ENCODE results near the gene IMMP2L.
"Not testable (repeated sequence)": the region's sequence is repeated elsewhere in the genome, so short reads cannot be mapped to it uniquely, and the experiment has no call there.

IMMP2L gene

DNA sequence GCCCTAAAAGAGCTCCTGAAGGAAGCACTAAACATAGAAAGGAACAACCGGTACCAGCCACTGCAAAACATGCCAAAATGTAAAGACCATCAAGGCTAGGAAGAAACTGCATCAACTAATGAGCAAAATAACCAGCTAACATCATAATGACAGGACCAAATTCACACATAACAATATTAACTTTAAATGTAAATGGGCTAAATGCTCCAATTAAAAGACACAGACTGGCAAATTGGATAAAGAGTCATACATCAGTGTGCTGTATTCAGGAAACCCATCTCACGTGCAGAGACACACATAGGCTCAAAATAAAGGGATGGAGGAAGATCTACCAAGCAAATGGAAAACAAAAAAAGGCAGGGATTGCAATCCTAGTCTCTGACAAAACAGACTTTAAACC lies 60.5 kb downstream of the IMMP2L start:
- DNase-seq, result not testable (repeated sequence)

DNA sequence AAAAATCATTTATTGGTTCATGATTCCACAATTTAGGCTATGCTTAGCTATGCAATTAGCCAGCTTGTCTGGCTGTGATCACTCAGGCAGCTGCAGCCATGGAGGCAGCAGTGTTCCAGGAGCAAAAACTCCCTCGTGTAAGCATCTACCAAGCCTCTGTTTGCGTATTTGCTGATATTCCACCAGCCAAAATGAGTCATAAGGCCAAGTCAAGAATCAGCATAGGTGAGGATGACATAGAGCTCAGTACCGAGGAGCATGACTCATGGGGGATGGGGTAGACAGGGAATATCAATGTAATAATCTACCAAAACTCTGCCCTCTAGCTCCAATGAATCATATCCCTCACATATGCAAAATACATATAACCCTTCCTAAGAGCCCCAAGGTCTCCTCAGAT lies 63.3 kb downstream of the IMMP2L start:
- DNase-seq, result no peak

DNA sequence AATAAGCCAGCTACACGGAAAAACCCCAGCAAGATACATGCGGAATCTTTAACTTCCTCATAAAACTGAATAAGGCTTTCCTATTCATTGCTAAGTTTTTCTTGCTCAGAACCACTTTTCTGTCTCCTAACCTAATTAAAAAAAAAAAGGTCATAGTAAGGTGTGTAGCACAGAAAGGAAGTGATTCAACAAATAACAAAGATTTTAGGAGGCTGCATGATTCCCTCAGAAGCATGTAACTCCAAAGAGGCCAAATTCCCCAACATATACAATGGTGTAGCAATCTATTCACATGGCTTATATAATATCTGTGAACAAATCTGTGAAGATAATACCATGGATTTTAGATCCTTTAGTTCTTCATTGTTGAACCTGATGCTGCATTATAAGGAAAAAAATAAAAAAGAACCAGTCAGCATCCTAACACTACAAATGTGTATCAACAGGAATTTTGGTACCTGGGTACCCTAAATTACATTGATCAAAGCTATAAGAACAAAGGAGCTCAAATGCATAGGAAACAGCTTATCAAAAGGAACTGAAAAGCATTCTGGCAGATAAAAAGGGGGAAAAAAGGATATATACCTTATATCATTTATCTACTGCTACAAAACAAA lies 63.8 kb downstream of the IMMP2L start:
- no peak for DNase-seq

DNA sequence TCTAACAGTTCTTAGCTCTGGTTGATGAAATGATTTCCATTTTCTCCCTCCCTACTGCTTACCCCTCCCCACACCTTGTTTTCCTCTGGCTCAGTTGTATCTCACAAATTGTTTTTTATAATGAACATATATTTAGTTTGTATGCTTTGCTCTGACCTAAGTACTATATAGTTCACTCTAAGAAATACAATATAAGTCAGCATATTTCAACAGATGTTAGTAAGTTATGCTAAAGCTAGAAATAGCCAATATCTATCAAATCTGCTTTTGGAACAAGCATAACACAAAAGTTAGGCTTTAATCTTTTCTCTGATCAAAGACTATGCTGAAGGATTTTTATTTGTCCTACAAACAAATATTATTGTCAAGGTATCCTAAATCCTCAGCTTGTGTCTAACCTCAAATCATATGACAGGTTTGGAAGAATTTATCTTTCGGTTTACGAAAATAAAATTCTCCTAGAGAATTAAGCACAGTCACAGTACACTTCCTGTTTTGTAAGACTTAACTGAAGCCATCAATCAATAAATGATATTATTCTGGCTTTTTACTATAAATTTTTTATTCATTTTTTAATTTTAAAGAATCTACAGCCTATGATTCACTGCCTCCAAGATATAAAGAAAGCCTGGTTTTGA lies 67.0 kb downstream of the IMMP2L start:
- no peak for DNase-seq

DNA sequence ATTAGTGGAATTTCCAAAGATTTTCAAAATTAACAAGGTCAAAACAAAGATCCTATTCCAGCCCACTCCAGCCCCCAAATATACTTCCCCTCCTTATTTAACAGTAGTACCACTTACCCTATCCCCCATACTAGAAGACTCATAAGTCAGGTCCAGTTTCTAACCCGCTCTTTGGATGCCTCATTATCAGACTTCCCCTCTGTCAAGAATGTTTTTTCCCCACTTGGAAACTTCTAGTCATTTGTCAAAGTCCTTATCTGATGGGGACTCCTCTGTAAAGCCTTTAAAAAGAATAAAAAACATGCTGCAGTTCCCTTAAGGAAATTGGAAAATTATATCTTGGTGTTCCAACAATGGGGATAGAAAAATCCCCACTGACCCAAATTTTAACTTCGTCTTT lies 70.1 kb downstream of the IMMP2L start:
- DNase-seq, result no peak

DNA sequence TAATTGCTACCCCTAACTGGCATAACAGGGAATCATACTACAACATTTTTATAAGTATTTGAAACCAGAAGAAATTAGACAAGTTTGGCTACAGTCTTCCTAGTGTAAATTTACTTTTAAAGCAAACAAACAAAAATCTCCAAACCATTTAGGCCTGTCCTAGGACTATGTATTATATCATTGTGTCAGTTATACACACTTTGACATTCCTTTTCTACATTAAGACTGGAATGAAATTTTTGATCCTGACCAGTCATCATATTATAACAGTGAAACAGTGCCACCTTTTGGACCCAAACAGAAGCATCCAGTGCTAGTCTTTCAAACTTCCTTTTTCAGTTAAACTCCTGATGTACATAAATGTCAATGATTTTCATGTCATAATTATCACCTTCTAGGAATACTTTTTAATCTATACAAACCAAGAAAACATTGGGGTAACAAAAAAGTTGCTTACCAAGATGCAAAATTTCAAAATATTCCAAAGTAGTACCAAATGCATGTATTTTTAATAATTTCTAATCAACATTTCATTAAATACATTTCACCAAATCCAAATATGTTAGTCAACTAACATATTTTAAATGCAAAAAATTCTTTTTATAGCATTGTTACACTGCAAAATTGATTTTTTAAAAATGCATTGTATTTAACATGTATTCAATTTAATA lies 75.7 kb downstream of the IMMP2L start:
- DNase-seq, result no peak

DNA sequence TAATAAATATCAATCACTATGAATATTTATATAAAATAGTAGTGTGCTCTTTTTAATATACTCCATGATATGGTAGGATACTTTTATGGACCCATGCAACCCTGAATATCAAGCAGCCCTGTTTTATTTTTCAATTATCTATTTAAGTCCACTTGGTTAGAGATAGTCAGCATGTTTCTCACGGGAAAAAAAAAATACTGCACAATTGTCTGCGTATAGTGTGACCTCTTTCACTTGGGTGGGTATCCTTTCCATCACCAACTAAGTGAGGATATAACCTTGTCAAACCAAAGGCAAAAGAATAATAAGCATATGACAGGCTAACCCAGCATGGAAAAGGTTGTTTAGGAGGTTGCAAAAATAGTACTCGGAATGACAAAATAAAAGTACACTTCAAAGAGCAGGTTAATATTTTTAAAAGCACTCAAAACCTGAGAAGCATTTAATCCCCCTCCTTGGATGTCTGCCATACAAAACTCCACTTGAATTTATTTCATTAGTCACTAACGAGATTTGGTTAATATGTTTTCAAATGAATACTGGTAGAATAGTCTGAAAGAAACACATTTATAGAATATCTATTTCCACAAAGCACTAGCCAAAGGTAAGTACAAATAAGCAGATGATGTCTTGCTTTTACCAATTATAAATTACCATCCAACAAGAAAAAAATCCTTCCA lies 76.5 kb downstream of the IMMP2L start:
- DNase-seq, result no peak

DNA sequence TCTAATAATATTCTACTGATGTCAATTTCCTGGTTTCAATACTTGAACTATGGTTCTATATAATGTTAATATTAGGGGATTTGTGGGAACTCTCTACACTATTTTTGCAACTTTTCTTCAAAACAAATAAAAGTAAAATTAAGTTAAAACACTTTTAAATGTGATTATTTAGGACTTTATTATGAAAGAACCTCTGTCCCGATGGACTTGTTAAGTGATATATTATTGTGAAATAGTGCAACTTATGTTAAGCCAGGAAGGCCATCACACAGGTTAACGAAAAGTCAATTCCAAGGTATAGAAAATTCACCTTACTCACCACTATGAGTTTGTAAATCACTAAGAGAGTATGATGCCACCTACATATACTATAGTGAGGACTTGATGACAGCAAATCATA lies 79.2 kb downstream of the IMMP2L start:
- DNase-seq, result no peak

DNA sequence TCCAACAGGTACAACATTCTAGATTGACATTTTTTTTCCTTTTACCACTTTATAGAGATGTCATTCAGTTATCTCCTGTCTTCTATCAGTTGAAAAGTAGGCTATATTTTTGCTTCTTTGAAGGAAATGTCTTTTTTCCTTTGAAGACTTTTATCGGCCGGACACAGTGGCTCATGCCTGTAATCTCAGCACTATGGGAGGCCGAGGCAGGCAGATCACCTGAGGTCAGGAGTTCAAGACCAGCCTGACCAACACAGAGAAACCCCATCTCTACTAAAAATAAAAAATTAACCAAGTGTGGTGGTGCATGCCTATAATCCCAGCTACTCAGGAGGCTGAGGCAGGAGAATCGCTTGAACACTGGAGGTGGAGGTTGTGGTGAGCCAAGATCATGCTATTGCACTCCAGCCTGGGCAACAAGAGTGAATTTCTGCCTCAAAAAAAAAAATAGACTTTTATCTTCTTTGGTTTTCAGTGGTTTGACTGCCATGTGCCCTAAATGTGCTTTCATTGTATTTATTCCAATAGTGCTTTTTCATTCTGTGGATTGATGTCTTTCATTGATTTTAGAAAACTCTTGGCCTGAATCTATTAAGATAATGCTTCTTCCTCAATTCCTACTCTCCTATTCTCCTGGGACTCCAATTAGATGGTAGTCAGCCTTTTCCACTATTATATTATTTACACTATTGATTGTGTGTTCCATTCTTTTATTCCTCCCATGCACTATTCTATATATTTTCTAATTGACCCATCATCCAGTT lies 84.6 kb downstream of the IMMP2L start:
- DNase-seq, result no peak

DNA sequence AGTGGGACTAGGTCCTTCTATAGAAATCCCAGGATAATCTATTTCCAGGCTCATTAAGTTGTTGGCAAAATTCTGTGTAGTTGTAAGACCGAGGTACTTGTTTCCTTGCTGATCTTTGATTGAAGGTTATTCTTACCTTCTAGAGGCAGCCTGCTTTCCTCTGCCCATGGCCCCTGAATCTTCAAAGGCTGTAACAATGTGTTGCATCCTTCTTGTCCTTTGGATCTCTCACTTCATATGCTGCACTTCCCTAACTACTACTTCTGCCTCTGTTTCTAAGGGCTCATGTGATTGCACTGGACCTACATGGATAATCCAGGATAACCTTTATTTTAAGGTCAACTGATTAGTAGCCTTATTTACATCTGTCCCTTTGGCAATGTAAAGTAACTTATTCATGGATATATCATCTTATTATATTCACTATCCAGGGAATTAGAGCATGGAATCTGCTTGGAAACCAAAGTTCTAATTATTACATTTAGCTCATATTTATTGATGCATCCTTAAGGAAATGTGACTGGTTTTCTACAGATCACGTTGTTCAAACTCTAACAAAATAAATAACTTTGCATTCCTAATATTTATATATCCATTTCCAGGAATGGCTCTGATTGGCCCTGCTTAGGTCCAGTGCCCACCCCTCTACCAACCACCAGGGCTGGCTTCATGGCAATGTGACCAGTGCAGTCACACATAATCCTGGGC lies 85.6 kb downstream of the IMMP2L start:
- no peak for DNase-seq

DNA sequence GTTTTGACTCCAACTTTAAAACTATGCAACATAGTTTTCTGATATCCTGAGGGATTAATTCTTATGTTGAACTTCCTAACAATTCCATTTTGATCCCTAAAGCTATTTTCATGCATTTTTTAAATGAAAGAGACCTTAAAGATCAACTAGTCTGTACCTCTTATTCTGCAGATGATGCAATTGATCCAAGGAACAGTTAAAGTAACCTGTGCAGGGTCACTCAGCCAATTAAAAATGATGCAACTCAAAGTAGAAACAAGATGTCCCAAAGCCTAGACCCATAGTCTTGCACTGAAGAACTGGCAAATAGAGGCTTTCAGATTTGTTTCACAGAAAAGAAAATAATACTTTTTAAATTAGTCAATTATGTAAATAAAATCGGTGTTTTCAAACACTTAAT lies 86.3 kb downstream of the IMMP2L start:
- DNase-seq, result no peak

DNA sequence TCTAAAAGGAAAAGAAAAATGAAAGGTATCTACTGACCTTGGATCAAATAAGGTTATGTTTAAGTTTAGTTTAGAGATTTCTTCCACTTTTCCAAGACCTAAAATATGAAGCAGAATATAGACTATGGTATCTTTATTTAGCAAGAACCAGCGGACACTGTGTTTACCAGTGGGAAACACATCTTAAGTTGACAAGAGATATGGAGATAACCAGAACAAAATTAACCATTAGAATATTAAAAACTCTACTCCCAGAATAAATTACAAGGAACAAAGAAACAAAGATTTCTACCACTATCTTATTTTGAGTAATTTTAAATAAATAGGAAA lies 86.9 kb downstream of the IMMP2L start:
- DNase-seq, result no peak

DNA sequence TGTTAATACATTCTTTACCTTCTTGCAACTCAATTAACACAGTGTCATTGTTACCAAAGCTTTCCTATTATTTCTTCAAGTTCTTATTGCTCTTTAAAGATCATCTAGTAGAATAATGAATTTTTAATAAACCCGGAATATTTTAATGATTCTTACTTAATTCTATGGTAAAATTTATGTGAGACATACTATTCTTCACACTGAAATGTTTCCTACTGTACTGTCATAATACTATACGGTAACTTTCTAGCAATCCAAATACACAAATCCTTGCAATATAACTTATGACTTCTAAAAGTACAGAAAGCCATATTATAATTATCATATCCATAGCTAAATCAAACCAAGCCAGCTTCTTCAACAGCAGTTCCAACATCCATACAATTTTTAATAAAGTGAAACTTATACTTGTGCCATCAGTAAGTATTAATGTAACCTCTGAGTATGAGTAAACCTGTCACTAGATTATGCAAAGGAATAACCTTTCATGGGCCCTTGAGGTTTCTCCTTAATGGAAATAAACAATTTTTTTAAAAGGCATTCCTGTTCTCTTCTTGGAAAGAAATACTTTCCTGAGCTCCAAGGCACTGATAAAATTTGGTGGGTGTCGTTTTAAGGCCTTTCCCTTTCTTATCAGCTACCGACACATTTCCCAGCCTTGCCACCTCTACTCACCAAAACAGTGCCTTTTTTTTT lies 87.4 kb downstream of the IMMP2L start:
- no peak for DNase-seq

DNA sequence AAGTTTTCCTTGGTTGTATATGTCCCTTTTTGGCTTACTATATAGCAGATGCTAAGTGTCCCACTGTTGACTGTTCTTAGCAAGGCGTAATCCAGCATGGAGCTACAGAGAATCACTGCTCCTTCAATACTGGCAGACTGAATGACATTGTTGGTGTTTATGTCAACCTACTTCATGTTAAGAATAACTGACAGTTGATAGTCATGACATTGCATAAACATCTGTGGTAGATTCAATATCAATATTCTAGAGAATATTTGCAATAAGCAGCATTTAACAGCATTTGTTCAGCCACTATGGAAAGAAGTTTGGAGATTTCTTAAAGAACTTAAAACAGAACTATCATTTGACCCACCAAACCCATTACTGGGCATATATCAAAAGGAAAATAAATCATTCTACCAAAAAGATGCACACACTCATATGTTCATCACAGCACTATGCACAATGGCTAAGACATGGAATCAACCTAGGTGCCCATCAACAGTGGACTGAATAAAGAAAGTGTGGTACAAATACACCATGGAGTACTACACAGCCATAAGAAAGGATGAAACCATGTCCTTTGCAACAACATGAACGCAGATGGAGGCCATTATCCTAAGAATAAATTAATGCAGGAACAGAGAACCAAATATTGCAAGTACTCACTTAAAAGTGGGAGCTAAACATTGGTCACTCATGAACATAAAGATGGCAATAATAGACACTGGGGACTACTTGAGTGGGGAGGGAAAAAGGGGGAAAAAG lies 88.7 kb downstream of the IMMP2L start:
- no peak for DNase-seq

DNA sequence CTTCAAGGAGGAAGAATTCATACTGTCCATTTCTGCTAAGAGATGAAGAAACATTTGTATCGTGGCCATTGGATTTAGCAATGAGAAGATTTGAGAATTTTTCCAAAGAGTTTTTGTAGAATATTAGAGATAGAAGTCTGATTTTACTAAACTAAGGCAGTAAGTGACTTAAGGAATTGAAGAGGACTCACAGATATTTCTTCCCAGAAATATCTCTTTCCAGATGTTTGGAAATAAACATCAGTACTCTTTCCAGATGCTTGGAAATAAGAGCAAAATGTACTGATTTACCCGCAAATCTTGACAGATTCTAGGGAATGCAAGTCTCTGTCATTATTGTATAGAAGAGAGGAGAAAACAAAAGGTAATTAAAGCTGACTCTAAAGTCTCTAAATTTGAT lies 91.3 kb downstream of the IMMP2L start:
- DNase-seq, result no peak

DNA sequence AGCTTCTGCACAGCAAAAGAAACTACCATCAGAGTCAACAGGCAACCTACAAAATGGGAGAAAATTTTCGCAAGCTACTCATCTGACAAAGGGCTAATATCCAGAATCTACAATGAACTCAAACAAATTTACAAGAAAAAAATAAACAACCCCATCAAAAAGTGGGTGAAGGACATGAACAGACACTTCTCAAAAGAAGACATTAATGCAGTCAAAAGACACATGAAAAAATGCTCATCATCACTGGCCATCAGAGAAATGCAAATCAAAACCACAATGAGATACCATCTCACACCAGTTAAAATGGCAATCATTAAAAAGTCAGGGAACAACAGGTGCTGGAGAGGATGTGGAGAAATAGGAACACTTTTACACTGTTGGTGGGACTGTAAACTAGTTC lies 92.4 kb downstream of the IMMP2L start:
- DNase-seq, result not testable (repeated sequence)

DNA sequence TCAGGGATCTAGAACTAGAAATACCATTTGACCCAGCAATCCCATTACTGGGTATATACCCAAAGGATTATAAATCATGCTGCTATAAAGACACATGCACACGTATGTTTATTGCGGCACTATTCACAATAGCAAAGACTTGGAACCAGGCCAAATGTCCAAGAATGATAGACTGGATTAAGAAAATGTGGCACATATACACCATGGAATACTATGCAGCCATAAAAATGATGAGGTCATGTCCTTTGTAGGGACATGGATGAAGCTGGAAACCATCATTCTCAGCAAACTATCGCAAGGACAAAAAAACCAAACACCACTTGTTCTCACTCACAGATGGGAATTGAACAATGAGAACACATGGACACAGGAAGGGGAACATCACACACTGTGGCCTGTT lies 96.5 kb downstream of the IMMP2L start:
- DNase-seq, result not testable (repeated sequence)

DNA sequence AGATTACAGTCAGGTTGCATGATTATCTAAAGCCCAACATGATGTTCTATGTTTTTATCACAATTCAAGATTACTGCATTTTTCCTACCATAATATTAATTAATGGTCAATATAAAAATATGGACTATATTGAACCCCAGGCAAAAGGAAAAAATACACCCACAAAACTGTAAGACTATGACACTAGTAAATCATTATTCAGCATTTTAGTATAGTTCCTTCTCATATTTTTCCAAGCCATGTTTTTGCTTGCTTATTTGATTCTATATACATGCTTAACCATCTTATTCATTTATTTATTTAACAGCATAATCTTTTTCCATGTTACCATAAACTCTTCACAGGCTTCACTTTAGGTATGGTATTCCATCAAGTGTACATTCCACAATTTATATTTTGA lies 101.6 kb downstream of the IMMP2L start:
- no peak for DNase-seq

DNA sequence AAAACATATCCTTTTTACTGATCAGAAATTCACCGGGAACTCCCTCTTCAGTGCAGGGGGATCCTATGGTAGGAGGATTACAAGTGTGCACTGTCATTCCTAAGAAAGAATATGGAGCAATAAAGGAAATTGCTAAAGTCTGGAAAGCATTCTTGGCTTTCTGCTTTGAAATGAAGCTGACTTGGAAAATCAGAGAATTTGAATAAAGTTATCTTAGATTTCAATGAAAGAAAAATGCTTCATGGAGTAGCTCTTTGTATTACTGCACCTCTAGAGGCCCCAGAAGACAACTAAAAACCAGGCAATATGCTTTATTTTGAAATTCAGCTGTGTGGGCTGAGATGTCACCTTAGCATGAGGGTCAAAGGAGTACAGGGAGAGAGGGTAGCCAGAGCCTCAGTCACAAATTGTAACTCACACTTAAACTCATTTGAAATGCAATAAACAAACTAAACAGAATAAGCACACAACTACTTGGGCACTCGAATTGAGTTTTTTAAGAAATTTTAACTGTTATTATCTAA lies 102.5 kb downstream of the IMMP2L start:
- DNase-seq, result no peak

DNA sequence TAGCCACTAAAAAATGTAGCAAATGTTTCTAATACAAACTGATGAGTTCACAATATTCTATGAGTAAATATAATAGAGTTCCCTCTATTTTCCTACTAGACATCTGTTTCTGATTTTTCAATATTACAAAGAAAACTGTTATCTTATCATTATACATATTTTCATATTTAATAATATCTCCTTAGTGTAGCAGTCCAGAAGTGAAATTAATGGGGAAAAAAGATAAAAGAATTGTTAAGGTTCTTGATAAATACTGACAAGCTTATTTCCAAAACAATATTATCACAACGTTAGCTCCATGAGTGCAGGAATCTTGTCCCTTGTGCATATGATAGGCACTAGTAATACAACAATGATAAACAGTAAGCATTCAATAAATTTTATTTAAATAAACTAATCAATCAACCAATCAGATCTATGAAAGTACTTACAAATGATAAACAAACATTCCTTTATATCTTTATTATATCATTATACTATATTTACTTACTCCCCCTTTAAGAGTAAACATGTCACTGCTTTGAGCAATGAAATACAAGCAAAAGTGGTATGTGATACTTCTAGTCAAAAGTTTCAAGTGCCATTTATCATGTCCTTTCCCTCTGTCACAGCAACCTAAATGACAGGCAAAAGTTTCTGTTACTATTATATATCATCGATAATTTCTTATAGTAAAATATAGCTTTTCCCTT lies 103.1 kb downstream of the IMMP2L start:
- no peak for DNase-seq

Data from activated effector memory CD4-positive, alpha-beta T cell treated with anti-CD3 and anti-CD28 coated beads, Interleukin-2, amount 50 U/mL, for 16 hours (primary cell).